GM12878 (cell line): ENCODE measurements around the gene ALDH1L1.

ENCODE experiments used
- FOS ChIP-seq: IDR thresholded peaks from 3 replicates; pipeline ENCODE4 v1.6.1; 2011; ENCODE audit warnings: borderline replicate concordance; ENCODE audit not compliant: insufficient read length; ENCODE audit errors: extremely low read depth
- MAX ChIP-seq: IDR thresholded peaks from 2 replicates; pipeline ENCODE4 v1.6.1; 2012; ENCODE audit warnings: low read depth, low read length, improper control_type of control experiment
- NRF1 ChIP-seq: conservative IDR thresholded peaks from 2 replicates; pipeline ENCODE4 v1.6.1; 2011; ENCODE audit warnings: mild to moderate bottlenecking, low read depth, low read length, improper control_type of control experiment
- POLR2AphosphoS5 ChIP-seq: IDR thresholded peaks from 2 replicates; pipeline ENCODE4 v1.6.1; 2011; ENCODE audit warnings: mild to moderate bottlenecking, low read length, inconsistent platforms
- TARDBP ChIP-seq: IDR thresholded peaks from 2 replicates; pipeline ENCODE4 v1.6.1; 2016; ENCODE audit warnings: borderline replicate concordance
- YY1 ChIP-seq: IDR thresholded peaks from 2 replicates; pipeline ENCODE4 v1.6.1; 2011; ENCODE audit warnings: low read depth, mild to moderate bottlenecking, low read length
- ZNF274 ChIP-seq: IDR thresholded peaks from one replicate; pipeline ENCODE4 v1.8.0; 2011; ENCODE audit not compliant: insufficient read length, insufficient read depth
- TF ChIP-seq, protein P1 (sequence below), 3 experiments: IDR thresholded peaks in 2 of 3; conservative IDR thresholded peaks in 1 of 3; 2 replicates each; pipeline ENCODE4 v1.5.1; 2011; ENCODE audit warnings: low read depth in 3 of 3, low read length in 3 of 3, mild to moderate bottlenecking in 3 of 3, control low read depth in 2 of 3, moderate library complexity in 2 of 3, inconsistent platforms in 1 of 3, mixed read lengths in 1 of 3; ENCODE audit not compliant: control insufficient read depth in 2 of 3, insufficient read depth in 1 of 3; ENCODE audit errors: extremely low read depth in 1 of 3
- TF ChIP-seq, protein P2 (sequence below): fragments of 450-650 bp; IDR thresholded peaks from 2 replicates; pipeline ENCODE4 v1.6.1; 2018; ENCODE audit warnings: mild to moderate bottlenecking, low read depth, moderate library complexity; ENCODE audit not compliant: partially characterized antibody
- TF ChIP-seq, protein P3 (sequence below): IDR thresholded peaks from 2 replicates; pipeline ENCODE4 v1.6.1; 2012; ENCODE audit warnings: low read length, inconsistent platforms

DNA sequence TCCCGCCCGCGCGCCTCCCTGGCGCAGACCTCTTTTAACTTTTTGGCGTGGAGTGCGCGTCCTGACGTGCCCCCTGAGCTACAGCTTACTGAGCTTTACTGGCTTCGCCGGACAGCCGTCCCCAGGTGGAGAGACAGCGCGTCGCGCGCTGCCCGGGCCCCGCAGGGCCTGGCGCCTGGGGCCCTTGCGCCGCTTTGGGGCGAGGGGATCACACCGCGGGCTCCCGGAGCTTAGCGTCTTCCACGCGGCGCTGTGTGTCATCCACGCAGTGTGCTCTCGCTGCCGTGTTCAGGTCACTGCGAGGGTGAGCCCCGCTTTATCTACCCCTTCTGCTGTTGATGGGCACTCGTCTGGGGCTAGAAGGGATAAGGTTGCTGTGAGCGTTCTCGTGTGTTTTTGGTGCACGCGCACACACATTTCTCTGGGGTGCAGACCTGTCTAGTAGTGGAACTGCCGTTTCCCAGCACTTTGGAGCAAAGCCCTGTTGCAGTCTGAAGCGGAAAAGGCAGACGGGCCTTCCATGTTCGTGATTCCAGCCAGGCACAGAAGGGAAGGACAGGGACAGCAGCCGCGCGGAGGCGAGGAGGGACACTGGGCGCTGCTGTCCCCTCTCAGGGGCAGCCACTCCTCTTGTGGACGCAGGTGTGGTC lies 33.1 kb upstream of the ALDH1L1 start:
- TF ChIP-seq, protein P1, sequence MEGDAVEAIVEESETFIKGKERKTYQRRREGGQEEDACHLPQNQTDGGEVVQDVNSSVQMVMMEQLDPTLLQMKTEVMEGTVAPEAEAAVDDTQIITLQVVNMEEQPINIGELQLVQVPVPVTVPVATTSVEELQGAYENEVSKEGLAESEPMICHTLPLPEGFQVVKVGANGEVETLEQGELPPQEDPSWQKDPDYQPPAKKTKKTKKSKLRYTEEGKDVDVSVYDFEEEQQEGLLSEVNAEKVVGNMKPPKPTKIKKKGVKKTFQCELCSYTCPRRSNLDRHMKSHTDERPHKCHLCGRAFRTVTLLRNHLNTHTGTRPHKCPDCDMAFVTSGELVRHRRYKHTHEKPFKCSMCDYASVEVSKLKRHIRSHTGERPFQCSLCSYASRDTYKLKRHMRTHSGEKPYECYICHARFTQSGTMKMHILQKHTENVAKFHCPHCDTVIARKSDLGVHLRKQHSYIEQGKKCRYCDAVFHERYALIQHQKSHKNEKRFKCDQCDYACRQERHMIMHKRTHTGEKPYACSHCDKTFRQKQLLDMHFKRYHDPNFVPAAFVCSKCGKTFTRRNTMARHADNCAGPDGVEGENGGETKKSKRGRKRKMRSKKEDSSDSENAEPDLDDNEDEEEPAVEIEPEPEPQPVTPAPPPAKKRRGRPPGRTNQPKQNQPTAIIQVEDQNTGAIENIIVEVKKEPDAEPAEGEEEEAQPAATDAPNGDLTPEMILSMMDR (IDR thresholded peaks at IDR 0.05 in 2 of 3, conservative IDR thresholded peaks at IDR 0.05 in 1 of 3; ENCODE audit: control insufficient read depth in 2 of 3, extremely low read depth in 1 of 3, insufficient read depth in 1 of 3, low read depth in 3 of 3, low read length in 3 of 3): no peak
- TF ChIP-seq, protein P2, sequence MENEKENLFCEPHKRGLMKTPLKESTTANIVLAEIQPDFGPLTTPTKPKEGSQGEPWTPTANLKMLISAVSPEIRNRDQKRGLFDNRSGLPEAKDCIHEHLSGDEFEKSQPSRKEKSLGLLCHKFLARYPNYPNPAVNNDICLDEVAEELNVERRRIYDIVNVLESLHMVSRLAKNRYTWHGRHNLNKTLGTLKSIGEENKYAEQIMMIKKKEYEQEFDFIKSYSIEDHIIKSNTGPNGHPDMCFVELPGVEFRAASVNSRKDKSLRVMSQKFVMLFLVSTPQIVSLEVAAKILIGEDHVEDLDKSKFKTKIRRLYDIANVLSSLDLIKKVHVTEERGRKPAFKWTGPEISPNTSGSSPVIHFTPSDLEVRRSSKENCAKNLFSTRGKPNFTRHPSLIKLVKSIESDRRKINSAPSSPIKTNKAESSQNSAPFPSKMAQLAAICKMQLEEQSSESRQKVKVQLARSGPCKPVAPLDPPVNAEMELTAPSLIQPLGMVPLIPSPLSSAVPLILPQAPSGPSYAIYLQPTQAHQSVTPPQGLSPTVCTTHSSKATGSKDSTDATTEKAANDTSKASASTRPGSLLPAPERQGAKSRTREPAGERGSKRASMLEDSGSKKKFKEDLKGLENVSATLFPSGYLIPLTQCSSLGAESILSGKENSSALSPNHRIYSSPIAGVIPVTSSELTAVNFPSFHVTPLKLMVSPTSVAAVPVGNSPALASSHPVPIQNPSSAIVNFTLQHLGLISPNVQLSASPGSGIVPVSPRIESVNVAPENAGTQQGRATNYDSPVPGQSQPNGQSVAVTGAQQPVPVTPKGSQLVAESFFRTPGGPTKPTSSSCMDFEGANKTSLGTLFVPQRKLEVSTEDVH: no peak
- no peak for TF ChIP-seq FOS
- TF ChIP-seq ZNF274: no peak
- no peak for TF ChIP-seq MAX
- TF ChIP-seq POLR2AphosphoS5: no peak
- no peak for TF ChIP-seq TARDBP
- TF ChIP-seq, protein P3, sequence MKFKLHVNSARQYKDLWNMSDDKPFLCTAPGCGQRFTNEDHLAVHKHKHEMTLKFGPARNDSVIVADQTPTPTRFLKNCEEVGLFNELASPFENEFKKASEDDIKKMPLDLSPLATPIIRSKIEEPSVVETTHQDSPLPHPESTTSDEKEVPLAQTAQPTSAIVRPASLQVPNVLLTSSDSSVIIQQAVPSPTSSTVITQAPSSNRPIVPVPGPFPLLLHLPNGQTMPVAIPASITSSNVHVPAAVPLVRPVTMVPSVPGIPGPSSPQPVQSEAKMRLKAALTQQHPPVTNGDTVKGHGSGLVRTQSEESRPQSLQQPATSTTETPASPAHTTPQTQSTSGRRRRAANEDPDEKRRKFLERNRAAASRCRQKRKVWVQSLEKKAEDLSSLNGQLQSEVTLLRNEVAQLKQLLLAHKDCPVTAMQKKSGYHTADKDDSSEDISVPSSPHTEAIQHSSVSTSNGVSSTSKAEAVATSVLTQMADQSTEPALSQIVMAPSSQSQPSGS: no peak
- TF ChIP-seq NRF1: no peak
- no peak for TF ChIP-seq YY1
